Measurements from ENCODE around the gene FLNA.

- no peak for TF ChIP-seq CTCF (IDR thresholded peaks at IDR 0.05; ENCODE audit: low read length)
- no peak for TF ChIP-seq EZH2 (IDR thresholded peaks at IDR 0.05; ENCODE audit: borderline replicate concordance, low read length)
Observed at GRCh38 chrX:154402622-154403127, 28.2 kb upstream of the FLNA start.

Data from OCI-LY1 (cell line).